ENCODE data around the gene GNAS-AS1.

DNA sequence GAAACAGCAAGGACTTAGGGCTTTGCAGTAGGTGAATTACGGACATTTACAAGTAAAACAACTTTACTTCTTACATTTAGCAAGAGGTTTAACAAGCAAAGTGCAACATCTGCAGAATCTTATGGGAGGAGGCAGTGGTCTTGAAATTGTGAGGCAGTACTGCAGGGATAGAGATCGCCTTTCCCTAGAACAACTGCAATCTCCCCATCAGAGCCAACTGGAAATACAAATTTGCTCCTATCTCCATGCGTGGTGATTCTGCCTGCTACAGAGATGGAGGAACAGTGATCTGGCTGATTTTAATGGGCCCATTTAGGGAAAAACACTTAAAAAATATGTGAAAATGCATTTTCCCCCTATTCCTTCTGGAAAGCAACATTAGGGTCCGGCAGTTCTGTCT, 27.7 kb upstream of the GNAS-AS1 start:
- TF ChIP-seq POLR2A (IDR thresholded peaks at IDR 0.05), result no peak
- TF ChIP-seq, protein P1, sequence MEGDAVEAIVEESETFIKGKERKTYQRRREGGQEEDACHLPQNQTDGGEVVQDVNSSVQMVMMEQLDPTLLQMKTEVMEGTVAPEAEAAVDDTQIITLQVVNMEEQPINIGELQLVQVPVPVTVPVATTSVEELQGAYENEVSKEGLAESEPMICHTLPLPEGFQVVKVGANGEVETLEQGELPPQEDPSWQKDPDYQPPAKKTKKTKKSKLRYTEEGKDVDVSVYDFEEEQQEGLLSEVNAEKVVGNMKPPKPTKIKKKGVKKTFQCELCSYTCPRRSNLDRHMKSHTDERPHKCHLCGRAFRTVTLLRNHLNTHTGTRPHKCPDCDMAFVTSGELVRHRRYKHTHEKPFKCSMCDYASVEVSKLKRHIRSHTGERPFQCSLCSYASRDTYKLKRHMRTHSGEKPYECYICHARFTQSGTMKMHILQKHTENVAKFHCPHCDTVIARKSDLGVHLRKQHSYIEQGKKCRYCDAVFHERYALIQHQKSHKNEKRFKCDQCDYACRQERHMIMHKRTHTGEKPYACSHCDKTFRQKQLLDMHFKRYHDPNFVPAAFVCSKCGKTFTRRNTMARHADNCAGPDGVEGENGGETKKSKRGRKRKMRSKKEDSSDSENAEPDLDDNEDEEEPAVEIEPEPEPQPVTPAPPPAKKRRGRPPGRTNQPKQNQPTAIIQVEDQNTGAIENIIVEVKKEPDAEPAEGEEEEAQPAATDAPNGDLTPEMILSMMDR (IDR thresholded peaks at IDR 0.05), result no peak

Measured in adrenal gland (tissue), 5 donors.